GM19452 (cell line): ENCODE results near the gene WDR27.
"Not testable (repeated sequence)": the region's sequence is repeated elsewhere in the genome, so short reads cannot be mapped to it uniquely, and the experiment has no call there.

Experiments
- ATAC-seq: cut with Tn5 transposase; IDR thresholded peaks from one replicate; pipeline ENCODE4 v1.9.1; 2021; ENCODE audit not compliant: unreplicated experiment

Gene WDR27

DNA sequence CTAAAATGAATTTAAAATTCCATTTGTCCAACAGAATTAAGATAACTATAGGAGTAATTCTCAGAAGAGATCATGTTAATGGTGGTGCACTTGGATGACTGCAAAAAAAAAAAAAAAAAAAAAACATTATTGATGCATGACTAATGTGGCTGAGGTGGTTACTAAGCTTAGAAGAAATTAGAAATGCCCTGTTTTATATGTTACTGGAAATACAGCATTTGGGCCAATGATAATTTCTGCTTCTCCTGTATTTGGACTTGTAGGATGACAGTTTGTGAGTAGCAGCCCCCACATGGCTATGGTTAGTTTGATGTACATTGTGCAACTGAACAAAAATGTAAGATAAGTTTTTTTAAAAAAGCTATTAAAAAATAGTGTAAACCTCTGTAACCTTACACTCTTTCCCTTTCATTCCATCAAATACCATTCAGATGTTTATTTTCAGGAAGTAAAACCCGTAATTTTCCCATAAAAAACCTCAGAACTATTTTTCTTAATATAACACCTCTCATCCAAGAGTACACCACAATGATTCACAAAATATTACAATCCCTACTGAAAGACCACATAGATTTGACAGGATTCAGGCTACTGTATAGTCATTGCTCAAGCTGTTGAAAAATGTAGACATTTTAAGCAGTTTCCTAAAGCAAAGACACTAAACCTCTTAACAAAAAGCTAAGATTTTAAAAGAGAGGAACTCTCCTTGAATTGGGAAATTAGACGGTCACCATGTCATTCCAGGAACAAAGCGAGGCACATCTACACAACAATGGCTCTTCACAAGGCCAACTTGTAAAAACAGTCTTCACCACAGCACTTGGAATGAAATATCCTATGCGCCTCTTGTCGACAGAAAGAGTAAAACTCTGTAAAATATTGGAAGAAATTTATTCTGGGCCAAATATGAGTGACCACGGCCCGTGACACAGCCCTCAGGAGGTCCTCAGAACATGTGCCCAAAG is 83.0 kb downstream of the WDR27 start:
- ATAC-seq: no peak

DNA sequence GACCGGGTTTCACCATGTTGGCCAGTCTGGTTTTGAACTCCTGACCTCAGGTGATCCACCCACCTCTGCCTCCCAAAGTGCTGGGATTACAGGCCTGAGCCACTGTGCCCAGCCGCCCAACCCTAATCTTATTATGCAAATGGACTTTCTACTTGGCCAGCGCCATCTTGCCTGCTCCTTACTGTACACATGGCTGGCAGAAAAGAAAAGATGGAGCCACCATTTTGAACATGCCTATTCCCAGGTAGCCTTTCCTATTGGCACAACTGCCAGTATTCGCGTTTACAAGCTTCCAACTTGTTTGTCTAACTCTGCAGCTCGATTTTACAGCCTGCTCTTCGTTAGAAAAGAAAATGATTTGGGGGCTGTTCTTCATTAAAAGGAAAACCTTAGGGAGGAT is 84.3 kb downstream of the WDR27 start:
- no peak for ATAC-seq

DNA sequence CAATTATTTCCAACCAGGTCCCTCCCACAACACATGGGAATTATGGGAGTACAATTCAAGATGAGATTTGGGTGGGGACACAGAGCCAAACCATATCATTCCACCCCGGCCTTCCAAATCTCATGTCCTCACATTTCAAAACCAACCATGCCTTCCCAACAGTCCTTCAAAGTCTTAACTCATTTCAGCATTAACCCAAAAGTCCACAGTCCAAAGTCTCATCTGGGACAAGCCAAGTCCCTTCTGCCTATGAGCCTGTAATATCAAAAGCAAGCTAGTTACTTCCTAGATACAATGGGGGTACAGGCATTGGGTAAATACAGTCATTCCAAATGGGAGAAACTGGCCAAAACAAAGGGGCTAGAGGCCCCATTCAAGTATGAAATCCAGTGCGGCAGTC is 93.2 kb downstream of the WDR27 start:
- ATAC-seq: not testable (repeated sequence)

DNA sequence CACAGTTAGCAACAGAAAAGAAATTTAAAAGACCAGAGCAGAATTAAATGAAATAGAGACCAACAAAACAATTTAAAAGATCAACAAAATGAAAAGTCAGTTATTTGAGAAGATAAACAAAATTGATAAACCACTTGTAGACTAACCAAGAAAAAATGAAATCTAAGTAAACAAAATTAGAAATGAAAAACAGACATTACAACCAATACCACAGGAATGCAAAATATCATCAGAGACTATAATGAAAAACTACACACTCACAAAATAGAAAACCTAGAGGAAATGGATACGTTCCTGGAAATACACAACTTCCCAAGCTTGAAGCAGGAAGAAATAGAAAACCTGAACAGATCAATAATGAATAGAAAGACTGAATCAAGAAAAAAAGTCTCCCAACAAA is 97.8 kb downstream of the WDR27 start:
- no peak for ATAC-seq

DNA sequence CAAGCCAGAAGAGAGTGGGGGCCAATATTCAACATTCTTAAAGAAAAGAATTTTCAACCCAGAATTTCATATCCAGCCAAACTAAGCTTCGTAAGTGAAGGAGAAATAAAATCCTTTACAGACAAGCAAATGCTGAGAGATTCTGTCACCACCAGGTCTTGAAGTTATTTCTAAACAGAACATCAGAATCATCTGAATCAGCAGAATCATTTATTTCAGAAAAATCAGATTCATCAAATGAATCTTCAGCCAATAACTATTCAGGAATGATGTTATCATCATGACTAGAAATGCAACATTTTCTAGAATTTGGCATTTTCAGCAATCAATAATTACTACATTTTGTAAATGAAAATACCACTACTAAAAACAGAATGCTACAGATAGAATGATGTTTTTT is 100.7 kb downstream of the WDR27 start:
- not testable (repeated sequence) for ATAC-seq

DNA sequence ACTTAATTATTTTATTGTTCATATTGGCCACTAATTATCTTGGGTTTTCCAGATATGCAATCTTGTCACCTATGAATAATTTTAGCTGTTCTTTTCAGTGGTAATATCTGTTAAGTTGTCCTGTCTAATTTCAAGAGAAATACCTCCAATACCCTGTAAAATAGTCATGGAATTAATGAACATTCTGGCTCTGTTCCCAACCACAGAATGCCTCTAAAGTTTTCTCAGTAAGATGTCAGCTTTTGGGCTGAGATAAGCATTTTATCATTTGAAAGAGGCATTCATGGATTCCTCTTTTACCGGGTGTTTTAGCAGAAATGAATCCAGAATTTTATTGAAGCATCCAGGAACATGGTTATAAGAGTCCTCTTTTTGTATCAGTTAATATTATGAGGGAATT is 109.3 kb downstream of the WDR27 start:
- no peak for ATAC-seq

DNA sequence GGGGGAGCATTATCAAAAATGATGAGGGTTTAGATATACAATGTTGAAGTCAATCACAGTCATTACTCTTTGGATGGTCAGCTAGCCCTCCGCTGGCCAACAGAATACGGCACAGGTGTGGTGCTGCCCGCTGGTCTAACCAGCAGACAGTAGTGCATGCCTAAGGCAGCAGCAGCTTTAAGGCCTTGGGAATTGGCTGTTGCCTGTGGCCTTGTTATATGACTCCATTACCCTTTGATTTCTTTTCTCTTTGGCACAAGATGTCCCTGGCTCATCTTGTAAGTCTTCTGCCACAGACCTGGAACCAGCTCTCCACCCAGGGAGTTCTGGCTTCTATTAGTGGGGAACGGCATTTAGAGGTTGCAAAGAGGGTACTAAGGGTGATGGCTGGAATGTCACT is 110.2 kb downstream of the WDR27 start:
- ATAC-seq: no peak

DNA sequence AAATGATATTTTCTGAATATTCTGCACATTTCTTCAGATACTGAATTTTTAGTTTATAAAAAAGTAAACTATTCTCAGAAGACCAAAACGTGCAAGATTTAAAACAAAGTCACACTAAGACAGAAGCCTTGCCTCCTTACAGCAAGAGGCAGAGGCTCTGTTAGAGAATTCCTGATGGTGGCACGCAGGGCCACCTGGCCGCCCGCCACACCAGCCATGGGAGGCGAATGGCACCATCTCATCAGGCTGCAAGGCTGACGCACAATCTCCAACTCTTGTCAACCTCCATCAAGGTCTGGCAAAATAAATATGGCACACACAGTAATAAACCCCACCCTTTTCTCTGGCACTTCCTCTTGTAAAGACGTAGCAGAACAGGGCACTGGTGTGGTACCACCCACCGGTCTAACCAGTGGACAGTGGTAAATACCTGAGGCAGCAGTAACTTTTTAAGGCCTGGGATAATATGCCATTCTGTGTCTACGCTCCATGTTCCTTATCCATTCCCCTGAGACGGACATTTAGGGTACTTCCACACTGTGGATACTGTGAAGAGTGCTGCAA is 111.4 kb downstream of the WDR27 start:
- no peak for ATAC-seq

DNA sequence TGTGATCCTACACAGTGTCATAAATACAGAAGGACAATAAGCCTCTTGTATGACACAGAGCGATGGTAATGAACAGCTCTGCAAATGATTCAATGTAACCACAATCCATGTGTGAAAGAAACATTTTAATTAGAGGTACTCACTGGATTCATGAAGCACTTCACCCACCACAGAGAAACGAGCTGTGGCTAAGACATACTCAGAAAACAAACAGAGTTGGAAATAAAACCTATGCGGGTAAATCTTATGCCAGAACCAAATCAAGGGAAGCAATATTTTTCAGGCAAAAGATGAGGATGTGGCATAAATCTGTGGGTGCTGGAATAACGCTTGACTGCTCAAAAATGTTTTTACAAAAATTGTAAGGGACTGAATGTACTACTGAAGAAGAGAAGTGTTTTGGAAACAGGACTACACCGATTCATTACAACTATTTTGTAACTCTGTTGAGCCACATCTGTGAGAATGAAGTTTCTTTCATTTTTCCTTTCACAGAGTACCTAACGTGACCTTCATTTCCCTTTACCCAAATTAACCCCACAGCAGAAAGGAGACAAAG is 112.1 kb downstream of the WDR27 start:
- peak; percentile 74 for ATAC-seq

DNA sequence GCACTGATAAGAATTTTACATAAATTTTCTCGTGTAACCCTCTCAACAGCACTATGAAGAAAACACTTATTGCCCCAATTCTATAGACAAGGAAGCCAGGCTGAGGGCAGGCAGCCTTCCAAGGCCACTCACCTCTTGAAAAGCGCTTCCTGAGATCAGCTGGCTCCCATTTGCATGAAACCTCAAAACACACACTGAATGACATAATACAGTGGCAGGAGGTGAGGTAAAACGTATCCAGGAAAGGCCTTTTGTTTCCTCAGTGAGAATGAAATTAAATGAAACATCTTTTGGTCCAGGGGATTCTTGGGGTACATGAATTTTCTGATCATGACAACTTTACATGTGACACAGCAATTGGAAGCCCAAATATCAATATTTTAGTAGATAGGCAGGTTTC is 112.5 kb downstream of the WDR27 start:
- ATAC-seq: peak; percentile 73

DNA sequence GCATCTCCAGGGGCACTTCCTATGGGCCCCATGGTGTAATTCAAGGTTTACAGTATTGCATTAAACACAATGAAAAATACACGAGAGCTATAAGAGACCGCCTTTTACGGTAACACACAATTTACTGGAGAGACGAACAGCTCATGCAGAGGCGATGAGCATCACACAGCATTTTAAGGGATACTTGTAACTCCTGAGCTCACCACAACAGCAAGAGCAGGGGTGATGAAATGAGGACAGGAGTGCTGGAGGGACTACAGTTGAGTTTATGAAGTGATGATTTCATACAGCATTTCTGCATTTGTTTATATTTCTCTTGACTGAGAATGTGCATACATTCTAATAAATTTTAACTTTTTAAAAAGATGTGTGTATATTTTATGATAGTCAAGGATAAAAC is 113.9 kb downstream of the WDR27 start:
- no peak for ATAC-seq

DNA sequence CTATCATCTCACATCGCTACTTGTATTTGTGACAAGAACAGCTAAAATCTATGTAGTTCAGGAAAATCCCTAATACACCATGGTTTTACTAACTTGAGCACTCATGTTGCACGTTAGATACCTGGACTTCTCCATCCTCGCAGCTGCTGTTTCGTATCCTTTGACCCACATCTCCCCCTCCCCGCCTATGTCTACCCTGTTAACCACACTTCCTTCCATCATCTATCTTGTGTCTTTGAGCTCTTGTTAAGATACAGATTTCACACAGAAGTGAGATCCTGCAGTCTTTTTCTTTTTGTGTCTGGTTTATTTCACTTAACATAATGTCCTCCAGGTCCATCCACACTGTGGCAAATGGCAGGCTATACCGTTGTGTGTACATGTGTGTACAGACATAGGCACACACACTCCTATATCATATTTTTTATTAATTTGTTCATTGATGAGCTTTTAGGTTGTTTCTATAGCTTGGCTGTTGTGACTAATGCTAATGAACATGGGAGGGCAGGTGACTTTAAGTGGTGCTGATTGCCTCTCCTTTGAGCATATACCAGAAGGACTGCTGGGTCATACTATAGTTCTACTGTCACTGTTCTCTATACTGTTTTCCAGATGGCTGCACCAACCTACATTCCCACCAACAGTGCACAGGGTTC is 117.8 kb downstream of the WDR27 start:
- ATAC-seq: peak; percentile 73

DNA sequence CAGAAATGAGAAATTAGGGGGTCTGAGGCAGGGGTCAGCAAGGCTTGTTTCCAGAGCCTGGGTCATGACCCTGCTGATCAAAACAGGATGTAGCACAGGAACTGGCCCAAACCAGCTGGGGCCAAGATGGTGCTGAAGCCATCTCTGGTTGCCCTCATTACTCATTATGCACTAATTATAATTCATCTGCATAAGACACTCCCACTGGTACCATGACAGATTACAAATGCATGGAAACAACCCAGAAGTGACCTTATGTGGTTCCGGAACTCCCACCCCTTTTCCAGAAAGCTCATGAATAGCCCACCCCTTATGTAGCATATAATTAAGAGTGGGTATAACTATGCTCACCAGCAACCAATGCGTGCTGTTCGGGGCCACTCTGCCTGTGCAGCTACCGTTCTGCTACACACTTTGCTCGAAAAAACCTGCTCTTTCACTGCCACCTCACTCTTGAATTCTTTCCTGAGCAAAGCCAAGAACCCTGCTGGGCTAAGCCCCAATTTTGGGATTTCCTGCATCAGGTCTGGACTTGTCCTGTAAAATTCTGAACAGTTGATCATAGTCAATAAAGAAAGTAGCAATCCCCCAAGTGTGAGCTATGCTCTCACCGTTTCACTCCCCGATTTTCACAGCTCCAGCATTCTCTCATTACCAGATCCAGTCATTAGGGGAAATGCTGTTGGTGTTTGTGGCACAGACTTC is 122.3 kb downstream of the WDR27 start:
- no peak for ATAC-seq

DNA sequence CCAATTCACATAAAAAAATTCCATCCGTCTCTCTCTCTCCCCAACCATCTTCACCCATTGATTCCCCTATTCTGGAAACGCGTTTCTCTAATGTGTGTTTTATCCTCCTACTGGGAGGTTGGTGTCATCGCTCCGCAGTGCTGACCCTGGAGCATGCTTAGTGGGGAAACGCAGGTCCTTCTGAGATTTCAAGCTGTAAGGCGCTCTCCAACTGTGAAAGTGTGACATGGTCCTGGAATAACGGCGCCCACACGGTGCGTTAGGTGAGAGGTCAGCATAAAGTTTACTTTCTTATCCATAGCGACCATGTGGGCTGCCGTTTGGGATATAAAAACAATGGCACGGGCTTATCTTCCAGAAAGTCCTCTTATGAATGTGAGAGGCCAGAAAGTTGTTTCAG is 123.9 kb downstream of the WDR27 start:
- no peak for ATAC-seq

DNA sequence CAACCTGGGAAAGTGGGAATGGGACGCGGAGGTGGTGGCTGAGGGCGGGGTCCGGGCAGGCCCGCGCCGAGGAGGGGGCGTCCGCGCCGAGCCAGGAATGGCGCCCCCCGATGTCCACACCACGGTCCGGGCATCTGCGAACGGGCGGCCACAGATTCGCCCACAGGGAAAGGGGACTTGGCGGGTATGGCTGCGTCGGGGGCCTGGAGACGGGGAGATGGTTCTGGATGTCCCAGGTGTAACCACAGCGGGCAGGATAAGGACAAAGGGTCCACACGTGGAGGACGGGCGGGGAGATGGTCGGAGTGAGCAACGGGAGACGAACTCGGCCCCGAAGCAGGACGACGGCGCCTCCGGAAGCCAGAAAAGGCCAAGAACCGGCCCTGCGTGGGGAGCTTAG is 124.6 kb downstream of the WDR27 start:
- no peak for ATAC-seq

DNA sequence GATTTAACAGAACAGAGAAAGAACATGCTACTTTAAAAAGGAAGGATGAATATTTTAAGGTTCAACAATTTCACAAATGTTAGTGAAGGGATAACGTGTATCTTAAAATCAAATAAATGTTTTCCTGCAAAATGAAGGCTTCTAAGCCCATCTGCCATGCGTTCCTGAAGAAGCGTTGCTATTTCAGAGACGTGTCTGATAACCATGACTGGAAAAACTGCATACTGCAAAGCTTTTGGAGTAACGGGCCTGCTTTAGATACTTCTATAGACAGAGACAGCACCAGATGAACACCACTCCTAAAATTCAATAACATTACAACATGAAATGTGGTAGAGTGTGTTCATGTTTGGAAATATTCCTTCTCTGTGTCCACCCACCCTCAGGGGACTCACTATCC is 126.0 kb downstream of the WDR27 start:
- ATAC-seq: no peak

DNA sequence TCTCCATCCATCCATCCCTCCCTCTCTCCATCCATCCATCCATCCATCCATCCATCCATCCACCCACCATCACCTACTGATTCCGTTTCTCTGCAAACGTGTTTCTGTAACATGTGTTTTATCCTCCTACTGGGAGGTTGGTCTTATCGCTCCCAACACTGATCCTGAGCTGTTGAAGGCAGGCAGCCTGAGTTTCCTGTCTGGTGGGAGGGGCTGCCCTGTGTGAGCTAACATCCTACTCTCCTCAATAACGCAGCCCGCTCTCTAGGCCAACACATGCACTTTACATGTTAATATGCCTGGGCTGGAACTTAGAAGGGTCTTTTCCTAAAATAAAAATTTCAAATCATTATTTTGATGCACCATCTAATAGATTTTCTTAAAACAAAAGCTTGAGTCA is 126.5 kb downstream of the WDR27 start:
- no peak for ATAC-seq

DNA sequence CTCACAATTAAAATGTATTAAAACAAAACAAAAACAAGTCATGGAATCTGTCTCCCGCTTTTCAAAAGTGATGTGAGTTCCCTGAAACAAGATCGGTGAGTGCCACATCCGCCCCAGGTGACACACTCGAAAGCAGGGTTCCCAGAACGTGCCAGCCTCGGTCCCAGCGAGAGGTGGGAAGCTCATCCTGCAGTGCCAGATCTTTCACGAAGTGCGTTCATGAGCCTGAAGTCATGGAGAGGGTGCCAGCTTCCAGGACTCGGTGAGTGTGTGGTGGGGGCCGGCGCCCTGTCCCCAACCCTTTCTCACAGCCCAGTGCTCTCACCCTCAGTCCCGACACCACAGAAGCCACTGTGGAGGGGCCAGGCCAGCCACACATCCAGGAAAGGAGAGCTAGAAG is 127.4 kb downstream of the WDR27 start:
- no peak for ATAC-seq

DNA sequence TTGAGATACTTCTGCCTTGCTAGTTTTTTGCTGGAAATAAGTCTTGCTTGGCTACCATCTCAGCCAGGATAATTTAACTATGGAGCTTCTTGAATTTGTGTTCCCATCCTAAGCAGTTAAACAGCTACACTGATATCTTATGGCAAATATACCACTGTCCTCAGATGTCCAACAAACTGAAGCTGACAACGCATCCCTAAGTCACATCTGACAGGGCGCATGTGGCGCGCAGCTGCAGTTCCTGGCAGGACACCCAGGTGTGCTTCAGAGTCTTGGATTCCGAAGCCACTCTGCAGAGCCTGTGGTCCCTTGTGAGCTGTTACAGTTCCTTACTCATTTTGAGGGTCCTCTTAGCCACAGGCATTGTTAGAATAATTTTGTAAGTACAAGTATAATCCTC is 127.9 kb downstream of the WDR27 start:
- no peak for ATAC-seq

DNA sequence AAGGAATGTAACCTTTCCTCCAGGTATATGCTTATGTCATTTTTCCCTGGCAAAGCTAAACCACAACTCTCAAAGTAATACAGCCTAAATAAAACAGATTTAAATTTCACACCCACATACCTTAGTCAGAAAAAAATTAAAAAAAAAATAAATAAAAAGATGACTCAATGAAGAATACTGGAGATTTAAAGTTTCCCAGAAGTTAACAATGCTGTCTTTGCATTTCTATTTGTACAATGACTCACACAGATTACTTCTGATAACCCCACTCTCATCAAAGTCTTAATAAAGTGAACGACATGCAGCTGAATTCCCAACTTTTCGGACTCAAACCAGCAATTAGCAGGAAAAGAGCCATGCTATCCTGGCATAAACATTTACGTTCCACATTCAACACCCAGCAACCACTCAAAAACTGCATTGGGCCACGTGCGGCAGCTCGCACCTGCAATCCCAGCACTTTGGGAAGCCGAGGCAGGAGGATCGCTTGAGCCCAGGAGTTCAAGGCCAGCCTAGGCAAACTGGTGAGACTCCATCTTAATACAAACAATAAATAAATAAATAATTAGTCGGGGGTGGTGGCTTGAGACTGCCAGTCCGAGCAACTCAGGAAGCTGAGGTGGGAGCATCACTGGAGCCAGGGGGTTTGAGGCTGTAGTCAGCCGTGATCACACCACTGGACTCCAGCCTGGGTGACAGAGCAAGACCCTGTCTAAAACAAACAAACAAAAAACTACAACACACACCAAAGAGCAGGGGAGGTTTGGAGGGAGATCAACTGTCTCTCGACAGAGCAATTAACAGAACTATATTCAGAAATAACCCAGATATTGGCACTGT is 130.5 kb downstream of the WDR27 start:
- no peak for ATAC-seq
